ENCODE measurements around the gene DR1.
"Not testable (repeated sequence)": the region's sequence is repeated elsewhere in the genome, so short reads cannot be mapped to it uniquely, and the experiment has no call there.

Gene DR1

DNA sequence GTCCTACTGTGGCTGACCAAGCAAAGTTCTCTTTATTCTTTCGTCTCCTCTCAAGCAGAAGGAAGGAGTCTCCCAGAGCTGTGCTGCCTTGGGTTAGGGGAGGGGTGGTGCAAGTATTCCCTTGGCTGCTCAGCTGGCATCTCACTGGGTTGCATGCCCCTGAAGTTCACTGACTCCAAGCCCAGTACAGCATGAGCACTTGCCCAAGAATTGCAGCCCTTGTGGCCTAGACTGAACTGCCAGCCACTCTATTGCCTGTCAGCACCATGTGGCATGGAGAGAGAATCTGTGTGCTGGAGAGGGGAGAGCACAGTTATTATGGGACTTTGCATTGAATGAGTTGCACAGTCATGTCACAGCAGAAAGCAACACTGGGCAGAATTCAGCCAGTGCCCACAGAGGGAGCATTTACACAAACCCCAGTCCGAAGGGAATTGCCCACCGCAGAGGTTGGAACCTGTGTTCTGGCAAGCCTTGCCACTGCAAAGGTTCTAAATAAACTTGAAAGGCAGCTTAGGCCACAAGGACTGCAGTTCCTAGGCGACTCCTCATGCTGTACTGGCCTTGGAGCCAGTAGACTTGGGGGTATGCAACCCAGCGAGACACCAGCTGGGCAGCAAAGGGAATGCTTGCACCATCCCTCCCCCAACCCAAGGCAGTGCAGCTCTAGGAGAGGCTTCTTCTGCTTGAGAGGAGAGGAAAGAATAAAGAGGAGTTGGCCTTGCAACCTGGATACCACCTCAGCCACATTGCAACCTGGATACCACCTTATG is 28.8 kb downstream of the DR1 start:
- no peaks in the 10 kb centered on the region for H3K36me3 ChIP-seq (ENCODE audit: control insufficient read depth in 2 of 2, insufficient read depth in 2 of 2, low read length in 2 of 2)
- no peaks in the 10 kb centered on the region for H3K4me1 ChIP-seq (ENCODE audit: control insufficient read depth in 2 of 2, insufficient read depth in 2 of 2, low read length in 2 of 2)
- H3K27ac ChIP-seq (ENCODE audit: low read depth in 2 of 2, low read length in 2 of 2), result no peak overlapping the region
- no peak overlapping the region for H3K4me3 ChIP-seq (ENCODE audit: low read length in 2 of 2)
- H3K27me3 ChIP-seq (ENCODE audit: control insufficient read depth in 2 of 2, insufficient read depth in 2 of 2, low read length in 2 of 2), result no peaks in the 10 kb centered on the region
- H3K9me3 ChIP-seq (ENCODE audit: control insufficient read depth in 2 of 2, low read length in 2 of 2), result no peaks in the 10 kb centered on the region
- H3K9ac ChIP-seq (ENCODE audit: low read depth in 1 of 2, low read length in 2 of 2), result no peak overlapping the region

GRCh38 chr1:93384656-93385055 is 38.9 kb downstream of the DR1 start:
- H3K4me1 ChIP-seq (ENCODE audit: control insufficient read depth in 2 of 2, insufficient read depth in 2 of 2, low read length in 2 of 2), result no peaks in the 10 kb centered on the region
- no peak overlapping the region for H3K27ac ChIP-seq (ENCODE audit: low read depth in 2 of 2, low read length in 2 of 2)
- peaks cover 0 to 5% of the 10 kb centered on the region in 2 donors for H3K9me3 ChIP-seq (ENCODE audit: control insufficient read depth in 2 of 2, low read length in 2 of 2)
- no peak overlapping the region for H3K9ac ChIP-seq (ENCODE audit: low read depth in 1 of 2, low read length in 2 of 2)
- H3K27me3 ChIP-seq (ENCODE audit: control insufficient read depth in 2 of 2, insufficient read depth in 2 of 2, low read length in 2 of 2), result no peaks in the 10 kb centered on the region
- no peaks in the 10 kb centered on the region for H3K36me3 ChIP-seq (ENCODE audit: control insufficient read depth in 2 of 2, insufficient read depth in 2 of 2, low read length in 2 of 2)
- H3K4me3 ChIP-seq (ENCODE audit: low read length in 2 of 2), result no peak overlapping the region

- not testable (repeated sequence) for H3K4me1 ChIP-seq (ENCODE audit: control insufficient read depth in 2 of 2, insufficient read depth in 2 of 2, low read length in 2 of 2); H3K36me3 ChIP-seq (ENCODE audit: control insufficient read depth in 2 of 2, insufficient read depth in 2 of 2, low read length in 2 of 2); H3K4me3 ChIP-seq (ENCODE audit: low read length in 2 of 2); H3K27ac ChIP-seq (ENCODE audit: low read depth in 2 of 2, low read length in 2 of 2); H3K9me3 ChIP-seq (ENCODE audit: control insufficient read depth in 2 of 2, low read length in 2 of 2); H3K9ac ChIP-seq (ENCODE audit: low read depth in 1 of 2, low read length in 2 of 2); H3K27me3 ChIP-seq (ENCODE audit: control insufficient read depth in 2 of 2, insufficient read depth in 2 of 2, low read length in 2 of 2)
Measured at GRCh38 chr1:93386268-93386667, 40.6 kb downstream of the DR1 start.

- Histone ChIP-seq H3K9me3 (ENCODE audit: control insufficient read depth in 2 of 2, low read length in 2 of 2) (no peaks in the 10 kb centered on the region), H3K27me3 (ENCODE audit: control insufficient read depth in 2 of 2, insufficient read depth in 2 of 2, low read length in 2 of 2) (no peaks in the 10 kb centered on the region), H3K4me1 (ENCODE audit: control insufficient read depth in 2 of 2, insufficient read depth in 2 of 2, low read length in 2 of 2) (no peaks in the 10 kb centered on the region), H3K9ac (ENCODE audit: low read depth in 1 of 2, low read length in 2 of 2) (no peak overlapping the region), H3K4me3 (ENCODE audit: low read length in 2 of 2) (no peak overlapping the region), H3K27ac (ENCODE audit: low read depth in 2 of 2, low read length in 2 of 2) (no peak overlapping the region), H3K36me3 (ENCODE audit: control insufficient read depth in 2 of 2, insufficient read depth in 2 of 2, low read length in 2 of 2) (no peaks in the 10 kb centered on the region)
Measured at GRCh38 chr1:93394514-93394913, 48.8 kb downstream of the DR1 start.

- Histone ChIP-seq H3K9ac (ENCODE audit: low read depth in 1 of 2, low read length in 2 of 2) (no peak overlapping the region), H3K9me3 (ENCODE audit: control insufficient read depth in 2 of 2, low read length in 2 of 2) (no peaks in the 10 kb centered on the region), H3K36me3 (ENCODE audit: control insufficient read depth in 2 of 2, insufficient read depth in 2 of 2, low read length in 2 of 2) (no peaks in the 10 kb centered on the region), H3K27me3 (ENCODE audit: control insufficient read depth in 2 of 2, insufficient read depth in 2 of 2, low read length in 2 of 2) (no peaks in the 10 kb centered on the region), H3K27ac (ENCODE audit: low read depth in 2 of 2, low read length in 2 of 2) (no peak overlapping the region), H3K4me1 (ENCODE audit: control insufficient read depth in 2 of 2, insufficient read depth in 2 of 2, low read length in 2 of 2) (no peaks in the 10 kb centered on the region), H3K4me3 (ENCODE audit: low read length in 2 of 2) (no peak overlapping the region)
Measured at GRCh38 chr1:93395195-93395594, 49.5 kb downstream of the DR1 start.

DNA sequence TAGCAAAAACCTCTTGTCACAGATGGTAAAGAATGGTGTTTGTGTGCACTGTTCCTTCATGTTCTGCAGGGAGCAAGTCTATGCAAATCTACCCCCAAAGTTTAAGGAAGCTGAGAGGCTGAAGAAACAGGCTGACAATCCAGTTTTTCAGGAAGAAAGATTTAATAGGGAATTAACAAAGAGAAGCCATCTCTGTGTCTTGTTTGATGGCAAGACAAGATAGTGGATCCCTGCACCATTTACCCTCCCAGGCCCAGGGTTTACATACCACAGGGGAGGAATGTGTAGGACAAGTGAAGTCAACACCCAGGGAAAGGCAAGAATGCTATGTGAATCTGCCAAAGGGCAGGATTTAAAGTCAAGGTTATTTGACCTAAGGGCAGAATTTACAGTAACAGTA is 54.1 kb downstream of the DR1 start:
- H3K4me3 ChIP-seq (ENCODE audit: low read length in 2 of 2), result no peak overlapping the region
- H3K9ac ChIP-seq (ENCODE audit: low read depth in 1 of 2, low read length in 2 of 2), result no peak overlapping the region
- H3K27ac ChIP-seq (ENCODE audit: low read depth in 2 of 2, low read length in 2 of 2), result no peak overlapping the region
- no peaks in the 10 kb centered on the region for H3K27me3 ChIP-seq (ENCODE audit: control insufficient read depth in 2 of 2, insufficient read depth in 2 of 2, low read length in 2 of 2)
- H3K36me3 ChIP-seq (ENCODE audit: control insufficient read depth in 2 of 2, insufficient read depth in 2 of 2, low read length in 2 of 2), result no peaks in the 10 kb centered on the region
- no peaks in the 10 kb centered on the region for H3K4me1 ChIP-seq (ENCODE audit: control insufficient read depth in 2 of 2, insufficient read depth in 2 of 2, low read length in 2 of 2)
- no peaks in the 10 kb centered on the region for H3K9me3 ChIP-seq (ENCODE audit: control insufficient read depth in 2 of 2, low read length in 2 of 2)

DNA sequence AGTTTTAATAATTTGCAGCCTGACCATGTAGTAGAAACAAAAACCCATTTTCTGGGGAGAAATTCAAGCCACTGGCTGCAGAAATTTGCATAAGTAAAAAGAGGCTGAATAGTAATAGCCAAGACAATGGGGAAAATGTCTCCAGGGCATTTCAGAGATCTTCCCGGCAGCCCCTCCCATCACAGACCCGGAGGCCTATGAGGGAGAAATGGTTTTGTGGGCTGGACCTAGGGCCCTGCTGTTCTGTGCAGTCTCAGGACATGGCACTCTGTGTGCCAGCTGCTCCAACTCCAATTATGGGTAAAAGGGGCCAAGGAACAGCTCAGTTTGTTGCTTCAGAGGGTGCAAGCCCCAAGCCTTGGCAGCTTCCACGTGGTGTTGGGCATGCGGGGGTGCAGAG is 62.5 kb downstream of the DR1 start:
- H3K9me3 ChIP-seq (ENCODE audit: control insufficient read depth in 2 of 2, low read length in 2 of 2), result no peaks in the 10 kb centered on the region
- no peak overlapping the region for H3K27ac ChIP-seq (ENCODE audit: low read depth in 2 of 2, low read length in 2 of 2)
- H3K9ac ChIP-seq (ENCODE audit: low read depth in 1 of 2, low read length in 2 of 2), result no peak overlapping the region
- no peaks in the 10 kb centered on the region for H3K27me3 ChIP-seq (ENCODE audit: control insufficient read depth in 2 of 2, insufficient read depth in 2 of 2, low read length in 2 of 2)
- H3K4me1 ChIP-seq (ENCODE audit: control insufficient read depth in 2 of 2, insufficient read depth in 2 of 2, low read length in 2 of 2), result no peaks in the 10 kb centered on the region
- H3K4me3 ChIP-seq (ENCODE audit: low read length in 2 of 2), result no peak overlapping the region
- no peaks in the 10 kb centered on the region for H3K36me3 ChIP-seq (ENCODE audit: control insufficient read depth in 2 of 2, insufficient read depth in 2 of 2, low read length in 2 of 2)

DNA sequence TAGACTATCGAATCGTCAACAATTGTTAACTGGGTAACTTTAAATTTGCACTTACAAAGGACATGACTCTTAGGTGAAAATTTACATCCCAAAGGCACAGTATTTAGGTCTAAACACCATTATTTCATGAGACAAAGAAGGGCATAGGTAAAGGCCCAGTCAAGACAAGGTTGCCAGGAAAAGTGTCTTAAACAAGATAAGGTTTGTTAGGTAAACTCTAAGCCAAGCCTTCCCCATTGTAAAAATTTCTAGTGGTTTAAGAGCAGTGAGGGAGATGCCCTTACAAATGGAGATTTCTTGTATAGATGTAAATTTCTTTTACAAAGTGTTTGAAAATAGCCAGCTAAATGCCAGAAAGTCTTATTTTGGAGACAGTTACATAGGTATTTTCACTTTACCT is 65.3 kb downstream of the DR1 start:
- Histone ChIP-seq H3K9ac (ENCODE audit: low read depth in 1 of 2, low read length in 2 of 2) (no peak overlapping the region), H3K27ac (ENCODE audit: low read depth in 2 of 2, low read length in 2 of 2) (no peak overlapping the region), H3K4me1 (ENCODE audit: control insufficient read depth in 2 of 2, insufficient read depth in 2 of 2, low read length in 2 of 2) (no peaks in the 10 kb centered on the region), H3K9me3 (ENCODE audit: control insufficient read depth in 2 of 2, low read length in 2 of 2) (no peaks in the 10 kb centered on the region), H3K27me3 (ENCODE audit: control insufficient read depth in 2 of 2, insufficient read depth in 2 of 2, low read length in 2 of 2) (no peaks in the 10 kb centered on the region), H3K36me3 (ENCODE audit: control insufficient read depth in 2 of 2, insufficient read depth in 2 of 2, low read length in 2 of 2) (no peaks in the 10 kb centered on the region), H3K4me3 (ENCODE audit: low read length in 2 of 2) (no peak overlapping the region)

DNA sequence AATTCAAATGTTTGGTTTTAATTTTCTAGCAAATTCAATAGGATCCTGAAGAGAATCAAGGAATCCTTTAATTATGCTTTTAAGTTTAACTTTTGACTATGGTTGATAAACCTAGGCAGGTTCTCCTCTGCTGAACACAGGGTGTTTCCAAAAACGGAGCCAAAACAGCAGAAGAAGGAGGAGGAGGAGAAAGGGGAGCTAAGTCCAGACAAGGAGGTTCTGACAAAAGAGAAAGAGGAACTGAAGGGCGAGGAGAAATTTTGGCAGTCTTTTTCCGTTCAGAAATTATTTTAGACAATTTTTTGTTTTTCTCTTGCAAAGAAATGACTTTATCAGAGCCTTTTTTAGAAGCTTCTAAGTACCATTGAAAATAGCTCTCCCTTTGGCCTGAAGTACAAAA is 69.0 kb downstream of the DR1 start:
- no peaks in the 10 kb centered on the region for H3K4me1 ChIP-seq (ENCODE audit: control insufficient read depth in 2 of 2, insufficient read depth in 2 of 2, low read length in 2 of 2)
- H3K9me3 ChIP-seq (ENCODE audit: control insufficient read depth in 2 of 2, low read length in 2 of 2), result no peaks in the 10 kb centered on the region
- no peaks in the 10 kb centered on the region for H3K36me3 ChIP-seq (ENCODE audit: control insufficient read depth in 2 of 2, insufficient read depth in 2 of 2, low read length in 2 of 2)
- H3K9ac ChIP-seq (ENCODE audit: low read depth in 1 of 2, low read length in 2 of 2), result no peak overlapping the region
- H3K27me3 ChIP-seq (ENCODE audit: control insufficient read depth in 2 of 2, insufficient read depth in 2 of 2, low read length in 2 of 2), result no peaks in the 10 kb centered on the region
- no peak overlapping the region for H3K27ac ChIP-seq (ENCODE audit: low read depth in 2 of 2, low read length in 2 of 2)
- H3K4me3 ChIP-seq (ENCODE audit: low read length in 2 of 2), result no peak overlapping the region

GRCh38 chr1:93415296-93415695 is 69.6 kb downstream of the DR1 start:
- no peaks in the 10 kb centered on the region for H3K9me3 ChIP-seq (ENCODE audit: control insufficient read depth in 2 of 2, low read length in 2 of 2)
- no peak overlapping the region for H3K27ac ChIP-seq (ENCODE audit: low read depth in 2 of 2, low read length in 2 of 2)
- no peak overlapping the region for H3K9ac ChIP-seq (ENCODE audit: low read depth in 1 of 2, low read length in 2 of 2)

GRCh38 chr1:93416183-93416582 is 70.5 kb downstream of the DR1 start:
- H3K4me3 ChIP-seq (ENCODE audit: low read length in 2 of 2), result no peak overlapping the region
- H3K4me1 ChIP-seq (ENCODE audit: control insufficient read depth in 2 of 2, insufficient read depth in 2 of 2, low read length in 2 of 2), result no peaks in the 10 kb centered on the region
- H3K27me3 ChIP-seq (ENCODE audit: control insufficient read depth in 2 of 2, insufficient read depth in 2 of 2, low read length in 2 of 2), result no peaks in the 10 kb centered on the region
- H3K36me3 ChIP-seq (ENCODE audit: control insufficient read depth in 2 of 2, insufficient read depth in 2 of 2, low read length in 2 of 2), result no peaks in the 10 kb centered on the region
- H3K9me3 ChIP-seq (ENCODE audit: control insufficient read depth in 2 of 2, low read length in 2 of 2), result no peaks in the 10 kb centered on the region
- no peak overlapping the region for H3K9ac ChIP-seq (ENCODE audit: low read depth in 1 of 2, low read length in 2 of 2)
- no peak overlapping the region for H3K27ac ChIP-seq (ENCODE audit: low read depth in 2 of 2, low read length in 2 of 2)

More at GRCh38 chr1:93415296-93415695, 69.6 kb downstream of the DR1 start:
- Histone ChIP-seq H3K36me3 (ENCODE audit: control insufficient read depth in 2 of 2, insufficient read depth in 2 of 2, low read length in 2 of 2) (no peaks in the 10 kb centered on the region), H3K27me3 (ENCODE audit: control insufficient read depth in 2 of 2, insufficient read depth in 2 of 2, low read length in 2 of 2) (no peaks in the 10 kb centered on the region), H3K4me1 (ENCODE audit: control insufficient read depth in 2 of 2, insufficient read depth in 2 of 2, low read length in 2 of 2) (no peaks in the 10 kb centered on the region), H3K4me3 (ENCODE audit: low read length in 2 of 2) (no peak overlapping the region)
